HepG2 (cell line): ENCODE data around the gene ART5. TPM values are rescaled to one million over a fixed set of nuclear protein-coding genes. Genes with fewer than 3 reads are reported as not detected.

ENCODE experiments used
- ARID5B ChIP-seq: IDR thresholded peaks from 2 replicates; pipeline ENCODE4 v1.4.0; 2020; ENCODE audit warnings: mild to moderate bottlenecking, missing genetic modification reagents
- ATF6 ChIP-seq: sonication (generic); formaldehyde crosslinking; conservative IDR thresholded peaks from 2 replicates; pipeline ENCODE4 v1.4.0; 2020; ENCODE audit warnings: missing genetic modification reagents
- CENPX ChIP-seq: sonication (generic); formaldehyde crosslinking; IDR thresholded peaks from 2 replicates; pipeline ENCODE4 v1.9.0; 2021; ENCODE audit warnings: mild to moderate bottlenecking, missing genetic modification reagents, moderate library complexity
- HOXA5 ChIP-seq: sonication (generic); formaldehyde crosslinking; IDR thresholded peaks from 2 replicates; pipeline ENCODE4 v1.4.0; 2020; ENCODE audit warnings: missing genetic modification reagents
- JUND ChIP-seq: sonication (generic); formaldehyde crosslinking; IDR thresholded peaks from 2 replicates; pipeline ENCODE4 v1.8.0; 2022; ENCODE audit warnings: mild to moderate bottlenecking, missing genetic modification reagents
- MXI1 ChIP-seq: IDR thresholded peaks from 3 replicates; pipeline ENCODE4 v1.6.1; 2012; ENCODE audit warnings: low read depth, low read length, inconsistent platforms, borderline replicate concordance
- PAXIP1 ChIP-seq: sonication (generic); formaldehyde crosslinking; conservative IDR thresholded peaks from 2 replicates; pipeline ENCODE4 v1.4.0; 2020; ENCODE audit warnings: mild to moderate bottlenecking, missing genetic modification reagents, moderate library complexity
- SMAD1 ChIP-seq: sonication (generic); formaldehyde crosslinking; IDR thresholded peaks from 2 replicates; pipeline ENCODE4 v1.4.0; 2020; ENCODE audit warnings: missing genetic modification reagents, low read depth, mild to moderate bottlenecking, borderline replicate concordance
- SMARCE1 ChIP-seq: fragments of 450-650 bp; IDR thresholded peaks from 2 replicates; pipeline ENCODE4 v1.6.1; 2017; ENCODE audit warnings: borderline replicate concordance
- U2AF1 ChIP-seq: fragments of 200-400 bp; formaldehyde crosslinking; optimal IDR thresholded peaks from 2 replicates; pipeline ENCODE3; 2017; ENCODE audit warnings: mild to moderate bottlenecking, low read depth, low read length
- ZBTB21 ChIP-seq: sonication (generic); formaldehyde crosslinking; IDR thresholded peaks from 2 replicates; pipeline ENCODE4 v1.4.0; 2020; ENCODE audit warnings: missing genetic modification reagents
- ZNF143 ChIP-seq: sonication (generic); formaldehyde crosslinking; IDR thresholded peaks from 2 replicates; pipeline ENCODE4 v1.4.0; 2020; ENCODE audit warnings: missing genetic modification reagents
- ZNF18 ChIP-seq: sonication (generic); formaldehyde crosslinking; IDR thresholded peaks from 2 replicates; pipeline ENCODE4 v1.8.0; 2022; ENCODE audit warnings: mild to moderate bottlenecking, missing genetic modification reagents; ENCODE audit not compliant: insufficient replicate concordance
- ZNF256 ChIP-seq: sonication (generic); formaldehyde crosslinking; conservative IDR thresholded peaks from 2 replicates; pipeline ENCODE4 v1.4.0; 2020; ENCODE audit warnings: missing genetic modification reagents
- ZNF382 ChIP-seq: sonication (generic); formaldehyde crosslinking; IDR thresholded peaks from 2 replicates; pipeline ENCODE4 v1.5.0; 2020; ENCODE audit warnings: missing genetic modification reagents, mild to moderate bottlenecking, borderline replicate concordance
- ZNF446 ChIP-seq: sonication (generic); formaldehyde crosslinking; IDR thresholded peaks from 2 replicates; pipeline ENCODE4 v1.5.0; 2020; ENCODE audit warnings: mild to moderate bottlenecking, missing genetic modification reagents
- ZNF567 ChIP-seq: sonication (generic); formaldehyde crosslinking; IDR thresholded peaks from 2 replicates; pipeline ENCODE4 v1.8.1; 2023; ENCODE audit warnings: mild to moderate bottlenecking, missing genetic modification reagents, borderline replicate concordance
- ZNF660 ChIP-seq: sonication (generic); formaldehyde crosslinking; IDR thresholded peaks from 2 replicates; pipeline ENCODE4 v1.5.1; 2020; ENCODE audit warnings: mild to moderate bottlenecking, low read depth, missing genetic modification reagents, borderline replicate concordance
- polyA plus RNA-seq, 8 experiments: library from polyadenylated mRNA; depleted of rRNA in 3 of 8; stranded (reverse) in 7 of 8; unstranded in 1 of 8; fragments of >200 nt; fragmentation: Illumina TruSeq in 4 of 8; extraction: Trizol in 4 of 8; gene quantifications; 2 replicates each; pipeline versions ENCODE4 v1.2.1 to v1.2.3, GENCODE V29; 2011 to 2016; ENCODE audit warnings: low read depth in 4 of 8, missing spikeins in 1 of 8, mixed read lengths in 1 of 8; ENCODE audit not compliant: insufficient read depth in 1 of 8
- total RNA-seq, 5 experiments: library from RNA; depleted of rRNA; stranded (reverse); fragments of >200 nt; fragmentation: Illumina TruSeq; extraction: Trizol; gene quantifications; 2 replicates each; pipeline ENCODE4 v1.2.3, GENCODE V29; 2016; ENCODE audit warnings: low read depth in 1 of 5

The ART5 gene
- total and polyA plus RNA-seq, 2 of the 13 experiments (the other 11 are each of a cell fraction or from before 2014, with no cell fraction given): 0.55 to 0.93 TPM

- 0 out of 2 replicates have a peak, but pooled peaks have one; percentile 50 for TF ChIP-seq ZNF143
- TF ChIP-seq ARID5B (CRISPR knock-in tag): peak; percentile 37; the same call in 1 of the 2 replicates
- TF ChIP-seq ZNF382 (CRISPR knock-in tag): no peak
- TF ChIP-seq SMAD1 (CRISPR knock-in tag): no peak
- TF ChIP-seq ZNF256 (CRISPR knock-in tag): peak; percentile 22; the same call in 1 of the 2 replicates
- TF ChIP-seq ZNF18 (CRISPR knock-in tag): no peak
- TF ChIP-seq CENPX (CRISPR knock-in tag): no peak
- TF ChIP-seq ZBTB21 (CRISPR knock-in tag): no peak
- TF ChIP-seq ATF6 (CRISPR knock-in tag): no peak
- no peak; the same call in 1 of the 2 replicates for TF ChIP-seq ZNF446 (CRISPR knock-in tag)
- TF ChIP-seq ZNF567 (CRISPR knock-in tag): no peak
- no peak for TF ChIP-seq JUND (CRISPR knock-in tag)
- TF ChIP-seq SMARCE1: no peak
- no peak for TF ChIP-seq U2AF1
- no peak for TF ChIP-seq ZNF660 (CRISPR knock-in tag)
- TF ChIP-seq PAXIP1: peak; percentile 74
- no peak for TF ChIP-seq MXI1
- no peak for TF ChIP-seq HOXA5
Observed at GRCh38 chr11:3642071-3642951, 519 bp upstream of the ART5 start (continued).
